NCI-H2196 (cell line): ENCODE data around the gene TNFAIP1.

ENCODE experiments used
- DNase-seq: peaks from one replicate; lab custom pipeline; 2025; ENCODE audit not compliant: unreplicated experiment; lab: John Stamatoyannopoulos, UW

The TNFAIP1 gene

GRCh38 chr17:28395426-28395825, 59.9 kb downstream of the TNFAIP1 start:
- no peak for DNase-seq

- no peak for DNase-seq
These were observed 60.4 kb downstream of the TNFAIP1 start for GRCh38 chr17:28395968-28396367.
